SK-N-MC (cell line): Measurements from ENCODE around the gene C16orf96.

ENCODE experiments used
- EZH2 ChIP-seq: fragments of 200-600 bp; sonication (generic); IDR thresholded peaks from one replicate; pipeline ENCODE4 v1.6.1; 2017; ENCODE audit warnings: antibody characterized with exemption
- FOXP2 ChIP-seq: optimal IDR thresholded peaks from 2 replicates; pipeline ENCODE3; 2011; ENCODE audit warnings: mild to moderate bottlenecking, moderate library complexity; ENCODE audit not compliant: insufficient read depth; ENCODE audit errors: extremely low read length, control extremely low read depth
- POLR2AphosphoS5 ChIP-seq: IDR thresholded peaks from 2 replicates; pipeline ENCODE4 v1.6.1; 2012; ENCODE audit warnings: mild to moderate bottlenecking, low read depth, low read length, borderline replicate concordance

DNA sequence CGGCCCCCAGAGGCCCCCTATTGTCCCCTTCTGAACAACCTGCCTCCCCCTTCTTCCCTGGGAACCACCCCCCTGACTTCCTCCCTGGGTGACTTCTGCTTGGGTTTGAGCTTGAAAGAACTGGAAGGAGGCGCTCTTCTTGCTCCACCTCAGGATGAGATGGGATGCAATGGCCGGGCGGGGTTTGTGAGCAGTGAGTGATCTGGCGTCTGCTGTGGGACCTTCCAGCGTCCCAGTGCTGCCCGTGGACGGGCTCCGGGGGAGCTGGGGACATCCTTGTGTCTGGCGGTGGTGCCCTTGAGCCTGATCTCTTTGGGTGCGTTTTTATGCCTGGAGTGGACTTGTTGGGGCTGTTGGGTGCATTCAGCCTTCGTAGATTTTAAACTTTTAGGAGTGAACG, 80.1 kb downstream of the C16orf96 start:
- no peak for TF ChIP-seq EZH2
- TF ChIP-seq POLR2AphosphoS5: no peak
- no peak for TF ChIP-seq FOXP2
